ENCODE results near the gene PLEKHJ1. TPM values are rescaled to one million over a fixed set of nuclear protein-coding genes. Genes with fewer than 3 reads are reported as not detected.
"Not testable (repeated sequence)": the region's sequence is repeated elsewhere in the genome, so short reads cannot be mapped to it uniquely, and the experiment has no call there.

Gene PLEKHJ1, protein sequence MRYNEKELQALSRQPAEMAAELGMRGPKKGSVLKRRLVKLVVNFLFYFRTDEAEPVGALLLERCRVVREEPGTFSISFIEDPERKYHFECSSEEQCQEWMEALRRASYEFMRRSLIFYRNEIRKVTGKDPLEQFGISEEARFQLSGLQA
- total RNA-seq = 100 to 1,000 TPM; 126 to 153 TPM
- 111 TPM for polyA plus RNA-seq (ENCODE audit: insufficient read depth, low read depth, low replicate concordance)
- long read RNA-seq, donor 1, transcript PLEKHJ1-201 (6 exons, 1,206 nt) = major isoform, 60 of 227 reads
- long read RNA-seq, donor 1, partial matches to known transcripts = 77 of 227 reads
- long read RNA-seq, donor 1, other reads (novel, unspliced or antisense) = 87 of 227 reads
- long read RNA-seq, donor 2, transcript PLEKHJ1-201 (6 exons, 1,206 nt) = major isoform, 34 of 210 reads
- long read RNA-seq, donor 2, partial matches to known transcripts = 162 of 210 reads
- long read RNA-seq, donor 2, other reads (novel, unspliced or antisense) = 8 of 210 reads

- Histone ChIP-seq H3K27ac (peak within 1 kb of the TSS; percentile 99 to 100), H3K36me3 (ENCODE audit: low read depth, missing control alignments) (no peaks in the 10 kb centered on the region), H3K4me1 (peaks cover 43% of the 10 kb centered on the region), H3K9me3 (no peaks in the 10 kb centered on the region), H3K27me3 (no peaks in the 10 kb centered on the region), H3K4me3 (peak within 1 kb of the TSS; percentile 91 to 98)
- TF ChIP-seq, protein P1, sequence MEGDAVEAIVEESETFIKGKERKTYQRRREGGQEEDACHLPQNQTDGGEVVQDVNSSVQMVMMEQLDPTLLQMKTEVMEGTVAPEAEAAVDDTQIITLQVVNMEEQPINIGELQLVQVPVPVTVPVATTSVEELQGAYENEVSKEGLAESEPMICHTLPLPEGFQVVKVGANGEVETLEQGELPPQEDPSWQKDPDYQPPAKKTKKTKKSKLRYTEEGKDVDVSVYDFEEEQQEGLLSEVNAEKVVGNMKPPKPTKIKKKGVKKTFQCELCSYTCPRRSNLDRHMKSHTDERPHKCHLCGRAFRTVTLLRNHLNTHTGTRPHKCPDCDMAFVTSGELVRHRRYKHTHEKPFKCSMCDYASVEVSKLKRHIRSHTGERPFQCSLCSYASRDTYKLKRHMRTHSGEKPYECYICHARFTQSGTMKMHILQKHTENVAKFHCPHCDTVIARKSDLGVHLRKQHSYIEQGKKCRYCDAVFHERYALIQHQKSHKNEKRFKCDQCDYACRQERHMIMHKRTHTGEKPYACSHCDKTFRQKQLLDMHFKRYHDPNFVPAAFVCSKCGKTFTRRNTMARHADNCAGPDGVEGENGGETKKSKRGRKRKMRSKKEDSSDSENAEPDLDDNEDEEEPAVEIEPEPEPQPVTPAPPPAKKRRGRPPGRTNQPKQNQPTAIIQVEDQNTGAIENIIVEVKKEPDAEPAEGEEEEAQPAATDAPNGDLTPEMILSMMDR (IDR thresholded peaks at IDR 0.05) = peak; percentile 96 to 100 (median 99)
- no peak for TF ChIP-seq POLR2A (IDR thresholded peaks at IDR 0.05)
- WGBS, 2 donors = 0% methylated on average over 27 to 77 of the region's 80 CpGs
- intact Hi-C loops (cut with DNase I; ENCODE audit: low total_unique reads) = no loop called here
- peak; percentile 96 for DNase-seq
Measured at GRCh38 chr19:2236314-2237050, at the start of gene PLEKHJ1, which contains the start of gene SF3A2. TSS of gene PLEKHJ1 (minus strand) at chr19:2236329. CDS start at chr19:2236248, 81 bp downstream. TSS of gene SF3A2 (plus strand) at chr19:2236824. CDS start at chr19:2243419, 6,595 bp downstream.

GRCh38 chr19:2283835-2284507 is 47.8 kb upstream of the PLEKHJ1 start:
- no peaks in the 10 kb centered on the region for H3K36me3 ChIP-seq (ENCODE audit: low read depth, missing control alignments)
- H3K4me3 ChIP-seq = no peak overlapping the region
- H3K9me3 ChIP-seq = no peaks in the 10 kb centered on the region
- intact Hi-C loops (cut with DNase I; ENCODE audit: low total_unique reads) = no loop called here
- H3K27me3 ChIP-seq = no peaks in the 10 kb centered on the region
- H3K27ac ChIP-seq = no peak overlapping the region
- peaks cover 13% of the 10 kb centered on the region for H3K4me1 ChIP-seq
- TF ChIP-seq, protein P1 (IDR thresholded peaks at IDR 0.05) = no peak
- TF ChIP-seq POLR2A (IDR thresholded peaks at IDR 0.05) = no peak
- no peak for DNase-seq
- WGBS, 2 donors = 94% methylated on average over 8 of the region's 8 CpGs

GRCh38 chr19:2282862-2283237 is 46.7 kb upstream of the PLEKHJ1 start:
- no peaks in the 10 kb centered on the region for H3K9me3 ChIP-seq
- no peaks in the 10 kb centered on the region for H3K36me3 ChIP-seq (ENCODE audit: low read depth, missing control alignments)
- DNase-seq = no peak
- no peak overlapping the region for H3K4me3 ChIP-seq
- H3K4me1 ChIP-seq = peaks cover 13% of the 10 kb centered on the region
- TF ChIP-seq, protein P1 (IDR thresholded peaks at IDR 0.05) = no peak
- TF ChIP-seq POLR2A (IDR thresholded peaks at IDR 0.05) = no peak
- intact Hi-C loops (cut with DNase I; ENCODE audit: low total_unique reads) = no loop called here
- no peaks in the 10 kb centered on the region for H3K27me3 ChIP-seq
- H3K27ac ChIP-seq = no peak overlapping the region
- 76 to 85% methylated on average over 7 to 11 of the region's 11 CpGs for WGBS, 2 donors

DNA sequence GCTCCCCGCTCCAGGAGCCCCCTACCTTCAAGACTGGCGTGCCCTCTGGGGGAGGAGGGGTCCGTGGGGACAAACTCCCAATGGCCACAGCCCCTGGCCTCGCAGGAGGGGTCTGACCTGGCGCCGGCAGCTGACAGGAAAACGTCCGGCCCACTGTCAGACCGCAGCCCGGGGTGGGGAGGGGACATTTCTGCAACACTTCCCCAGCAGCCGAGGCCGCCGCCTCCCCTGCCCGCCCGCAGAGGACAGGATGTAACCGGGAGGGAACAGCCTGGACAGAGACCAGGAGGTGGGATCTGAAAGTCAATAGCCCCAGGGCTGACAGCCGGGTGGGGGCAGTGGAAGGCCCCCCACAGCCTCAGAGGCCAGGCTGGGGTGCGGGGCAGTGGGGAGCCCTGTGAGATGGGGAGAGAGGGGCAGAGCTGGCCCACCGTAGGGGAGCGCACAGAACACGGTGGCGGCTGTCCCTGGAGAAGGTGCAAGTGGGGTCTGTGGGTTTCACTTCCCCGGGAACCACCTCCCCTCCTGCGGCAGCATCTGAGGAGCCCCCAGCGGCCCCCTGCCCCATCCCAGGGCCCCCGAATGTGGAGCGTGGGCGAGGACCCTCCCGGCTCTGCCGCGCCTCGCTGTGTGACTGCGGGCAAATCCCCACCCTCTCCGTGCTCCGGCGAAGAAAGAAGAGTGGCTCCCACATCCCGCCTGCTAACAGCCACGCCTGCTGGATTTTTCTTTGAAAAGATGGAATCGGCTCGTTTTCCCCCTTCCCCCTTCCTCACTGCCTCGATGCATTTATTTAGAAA is 46.1 kb upstream of the PLEKHJ1 start, which contains the start of gene PEAK3:
Gene PEAK3, minus strand, starts transcription at position 114 of the 800 bp plus-strand sequence. CDS start 1,244 bp downstream, outside the sequence.
- intact Hi-C loops (cut with DNase I; ENCODE audit: low total_unique reads) = no loop called here
- Histone ChIP-seq H3K36me3 (ENCODE audit: low read depth, missing control alignments) (no peaks in the 10 kb centered on the region), H3K27me3 (no peaks in the 10 kb centered on the region), H3K27ac (peak within 1 kb of the TSS; percentile 45 to 50), H3K4me3 (peak within 1 kb of the TSS in 1 of 2 donors; percentile 15), H3K4me1 (peaks cover 14% of the 10 kb centered on the region), H3K9me3 (no peaks in the 10 kb centered on the region)
- WGBS, 2 donors = 32 to 42% methylated on average over 34 to 40 of the region's 41 CpGs
- peak; percentile 78 for DNase-seq
- TF ChIP-seq POLR2A (IDR thresholded peaks at IDR 0.05) = no peak
- TF ChIP-seq, protein P1 (IDR thresholded peaks at IDR 0.05) = no peak

- 39 to 42% methylated on average over 10 to 12 of the region's 16 CpGs for WGBS, 2 donors
- DNase-seq; intact Hi-C loops (cut with DNase I; ENCODE audit: low total_unique reads); H3K9me3 ChIP-seq; H3K36me3 ChIP-seq (ENCODE audit: low read depth, missing control alignments); H3K27me3 ChIP-seq: not testable (repeated sequence)
- Histone ChIP-seq H3K4me3 (peak overlapping the region in 1 of 2 donors; percentile 15), H3K27ac (peak overlapping the region; percentile 9 to 45), H3K4me1 (peaks cover 22% of the 10 kb centered on the region)
Measured at GRCh38 chr19:2281265-2282061, 45.3 kb upstream of the PLEKHJ1 start.
